ENCODE data around the gene ATP9B.

The ATP9B gene

GRCh38 chr18:79221136-79221535 is 151.9 kb downstream of the ATP9B start (continued):
- TF ChIP-seq BACH2 (CRISPR knock-in tag; IDR thresholded peaks at IDR 0.05; ENCODE audit: borderline replicate concordance), result no peak
- no peak for TF ChIP-seq ZFP30 (CRISPR knock-in tag; IDR thresholded peaks at IDR 0.05)
- TF ChIP-seq TOX (CRISPR knock-in tag; IDR thresholded peaks at IDR 0.05; ENCODE audit: borderline replicate concordance), result no peak
- no peak for TF ChIP-seq SNAI2 (CRISPR knock-in tag; IDR thresholded peaks at IDR 0.05)
- no peak for TF ChIP-seq ZFP3 (CRISPR knock-in tag; IDR thresholded peaks at IDR 0.05)

- no peak for TF ChIP-seq ISL1 (CRISPR knock-in tag; IDR thresholded peaks at IDR 0.05)
- no peak for TF ChIP-seq TCF4 (CRISPR knock-in tag; IDR thresholded peaks at IDR 0.05; ENCODE audit: borderline replicate concordance)
- TF ChIP-seq OSR1 (CRISPR knock-in tag; IDR thresholded peaks at IDR 0.05), result no peak
- TF ChIP-seq TSHZ2 (CRISPR knock-in tag; IDR thresholded peaks at IDR 0.05), result no peak
- no peak for TF ChIP-seq ARNTL (CRISPR knock-in tag; IDR thresholded peaks at IDR 0.05; ENCODE audit: borderline replicate concordance, low read depth)
- TF ChIP-seq CREB5 (CRISPR knock-in tag; IDR thresholded peaks at IDR 0.05; ENCODE audit: low read depth), result no peak
- TF ChIP-seq TOX (CRISPR knock-in tag; IDR thresholded peaks at IDR 0.05; ENCODE audit: borderline replicate concordance), result no peak
- TF ChIP-seq ESRRG (CRISPR knock-in tag; IDR thresholded peaks at IDR 0.05), result no peak
- TF ChIP-seq PPARA (CRISPR knock-in tag; IDR thresholded peaks at IDR 0.05; ENCODE audit: borderline replicate concordance), result no peak
- no peak for TF ChIP-seq ZFP30 (CRISPR knock-in tag; IDR thresholded peaks at IDR 0.05)
- TF ChIP-seq ZNF8 (CRISPR knock-in tag; IDR thresholded peaks at IDR 0.05), result no peak
- TF ChIP-seq SNAI2 (CRISPR knock-in tag; IDR thresholded peaks at IDR 0.05), result no peak
- no peak for ATAC-seq
Observed at GRCh38 chr18:79222790-79223189, 153.6 kb downstream of the ATP9B start.

GRCh38 chr18:79223431-79223830 is 154.2 kb downstream of the ATP9B start:
- no peak for ATAC-seq
- TF ChIP-seq ARNTL (CRISPR knock-in tag; IDR thresholded peaks at IDR 0.05; ENCODE audit: borderline replicate concordance, low read depth) (no peak), ZC3H10 (CRISPR knock-in tag; IDR thresholded peaks at IDR 0.05) (no peak), TSHZ2 (CRISPR knock-in tag; IDR thresholded peaks at IDR 0.05) (no peak), ZNF70 (CRISPR knock-in tag; IDR thresholded peaks at IDR 0.05) (no peak), GLIS3 (CRISPR knock-in tag; IDR thresholded peaks at IDR 0.05) (no peak), BACH2 (CRISPR knock-in tag; IDR thresholded peaks at IDR 0.05; ENCODE audit: borderline replicate concordance) (no peak), ZNF8 (CRISPR knock-in tag; IDR thresholded peaks at IDR 0.05) (no peak), TOX (CRISPR knock-in tag; IDR thresholded peaks at IDR 0.05; ENCODE audit: borderline replicate concordance) (no peak), CREB5 (CRISPR knock-in tag; IDR thresholded peaks at IDR 0.05; ENCODE audit: low read depth) (no peak)
- TF ChIP-seq, protein P1, sequence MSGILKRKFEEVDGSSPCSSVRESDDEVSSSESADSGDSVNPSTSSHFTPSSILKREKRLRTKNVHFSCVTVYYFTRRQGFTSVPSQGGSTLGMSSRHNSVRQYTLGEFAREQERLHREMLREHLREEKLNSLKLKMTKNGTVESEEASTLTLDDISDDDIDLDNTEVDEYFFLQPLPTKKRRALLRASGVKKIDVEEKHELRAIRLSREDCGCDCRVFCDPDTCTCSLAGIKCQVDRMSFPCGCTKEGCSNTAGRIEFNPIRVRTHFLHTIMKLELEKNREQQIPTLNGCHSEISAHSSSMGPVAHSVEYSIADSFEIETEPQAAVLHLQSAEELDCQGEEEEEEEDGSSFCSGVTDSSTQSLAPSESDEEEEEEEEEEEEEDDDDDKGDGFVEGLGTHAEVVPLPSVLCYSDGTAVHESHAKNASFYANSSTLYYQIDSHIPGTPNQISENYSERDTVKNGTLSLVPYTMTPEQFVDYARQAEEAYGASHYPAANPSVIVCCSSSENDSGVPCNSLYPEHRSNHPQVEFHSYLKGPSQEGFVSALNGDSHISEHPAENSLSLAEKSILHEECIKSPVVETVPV (CRISPR knock-in tag; IDR thresholded peaks at IDR 0.05), result no peak

DNA sequence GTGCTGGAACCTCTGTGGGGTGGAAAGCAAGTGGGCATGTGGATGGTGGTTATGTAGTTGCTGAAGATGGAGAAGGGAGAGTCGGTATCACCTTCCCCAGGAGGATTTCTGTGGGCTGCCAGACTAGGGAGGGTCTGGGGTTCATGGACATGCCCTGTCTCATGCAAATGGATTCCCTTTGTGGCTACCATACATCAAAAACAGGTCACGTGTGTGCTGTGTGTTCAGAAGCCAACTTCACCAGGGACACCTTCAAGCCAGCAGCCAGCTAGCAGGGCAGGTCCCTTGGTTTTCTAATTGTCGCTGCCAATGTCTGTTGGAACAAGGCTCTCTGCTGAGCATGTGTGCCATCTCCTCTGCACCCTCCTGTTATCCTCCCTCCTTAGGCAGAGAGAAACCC is 155.2 kb downstream of the ATP9B start:
- TF ChIP-seq ZFP30 (CRISPR knock-in tag; IDR thresholded peaks at IDR 0.05) (no peak), OSR1 (CRISPR knock-in tag; IDR thresholded peaks at IDR 0.05) (no peak), ZNF565 (CRISPR knock-in tag; conservative IDR thresholded peaks at IDR 0.05; ENCODE audit: low read depth) (no peak), TCF4 (CRISPR knock-in tag; IDR thresholded peaks at IDR 0.05; ENCODE audit: borderline replicate concordance) (no peak), ZFP3 (CRISPR knock-in tag; IDR thresholded peaks at IDR 0.05) (no peak), SNAI2 (CRISPR knock-in tag; IDR thresholded peaks at IDR 0.05) (no peak), CREB5 (CRISPR knock-in tag; IDR thresholded peaks at IDR 0.05; ENCODE audit: low read depth) (no peak), RARB (CRISPR knock-in tag; IDR thresholded peaks at IDR 0.05) (no peak)
- TF ChIP-seq, protein P2, sequence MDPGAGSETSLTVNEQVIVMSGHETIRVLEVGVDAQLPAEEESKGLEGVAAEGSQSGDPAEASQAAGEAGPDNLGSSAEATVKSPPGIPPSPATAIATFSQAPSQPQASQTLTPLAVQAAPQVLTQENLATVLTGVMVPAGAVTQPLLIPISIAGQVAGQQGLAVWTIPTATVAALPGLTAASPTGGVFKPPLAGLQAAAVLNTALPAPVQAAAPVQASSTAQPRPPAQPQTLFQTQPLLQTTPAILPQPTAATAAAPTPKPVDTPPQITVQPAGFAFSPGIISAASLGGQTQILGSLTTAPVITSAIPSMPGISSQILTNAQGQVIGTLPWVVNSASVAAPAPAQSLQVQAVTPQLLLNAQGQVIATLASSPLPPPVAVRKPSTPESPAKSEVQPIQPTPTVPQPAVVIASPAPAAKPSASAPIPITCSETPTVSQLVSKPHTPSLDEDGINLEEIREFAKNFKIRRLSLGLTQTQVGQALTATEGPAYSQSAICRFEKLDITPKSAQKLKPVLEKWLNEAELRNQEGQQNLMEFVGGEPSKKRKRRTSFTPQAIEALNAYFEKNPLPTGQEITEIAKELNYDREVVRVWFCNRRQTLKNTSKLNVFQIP (CRISPR knock-in tag; IDR thresholded peaks at IDR 0.05; ENCODE audit: borderline replicate concordance, low read depth), result no peak
- TF ChIP-seq, protein P1 (CRISPR knock-in tag; IDR thresholded peaks at IDR 0.05), result no peak
- ATAC-seq, result no peak
